GM06990 (cell line): Measurements from ENCODE around the gene USP5.
A peak's percentile ranks its signal among the peaks of the same experiment; 100 is the strongest.
"Not testable (repeated sequence)": the region's sequence is repeated elsewhere in the genome, so short reads cannot be mapped to it uniquely, and the experiment has no call there.

Source experiments
- DNase-seq: peaks from one replicate; pipeline ENCODE4 v3.0.0-alpha.2; 2011; ENCODE audit not compliant: insufficient read length; ENCODE audit errors: extremely low read depth
- H3K27me3 ChIP-seq: replicated peaks from 2 replicates; pipeline ENCODE4 v1.6.0; 2011; ENCODE audit warnings: low read length; ENCODE audit not compliant: control insufficient read depth, insufficient read depth
- H3K36me3 ChIP-seq: 2 replicates; pipeline ENCODE4 v1.5.1; 2011; ENCODE audit warnings: low read length; ENCODE audit not compliant: control insufficient read depth, insufficient read depth
- H3K4me3 ChIP-seq: replicated peaks from 2 replicates; pipeline ENCODE4 v1.5.1; 2011; ENCODE audit warnings: low read depth, mild to moderate bottlenecking, control low read depth, low read length
- TF ChIP-seq, protein P1 (sequence below): IDR thresholded peaks from 2 replicates; pipeline ENCODE4 v1.5.1; 2011; ENCODE audit warnings: low read length, control low read depth, mild to moderate bottlenecking, inconsistent platforms; ENCODE audit not compliant: insufficient read depth, poor library complexity, severe bottlenecking

Gene USP5

DNA sequence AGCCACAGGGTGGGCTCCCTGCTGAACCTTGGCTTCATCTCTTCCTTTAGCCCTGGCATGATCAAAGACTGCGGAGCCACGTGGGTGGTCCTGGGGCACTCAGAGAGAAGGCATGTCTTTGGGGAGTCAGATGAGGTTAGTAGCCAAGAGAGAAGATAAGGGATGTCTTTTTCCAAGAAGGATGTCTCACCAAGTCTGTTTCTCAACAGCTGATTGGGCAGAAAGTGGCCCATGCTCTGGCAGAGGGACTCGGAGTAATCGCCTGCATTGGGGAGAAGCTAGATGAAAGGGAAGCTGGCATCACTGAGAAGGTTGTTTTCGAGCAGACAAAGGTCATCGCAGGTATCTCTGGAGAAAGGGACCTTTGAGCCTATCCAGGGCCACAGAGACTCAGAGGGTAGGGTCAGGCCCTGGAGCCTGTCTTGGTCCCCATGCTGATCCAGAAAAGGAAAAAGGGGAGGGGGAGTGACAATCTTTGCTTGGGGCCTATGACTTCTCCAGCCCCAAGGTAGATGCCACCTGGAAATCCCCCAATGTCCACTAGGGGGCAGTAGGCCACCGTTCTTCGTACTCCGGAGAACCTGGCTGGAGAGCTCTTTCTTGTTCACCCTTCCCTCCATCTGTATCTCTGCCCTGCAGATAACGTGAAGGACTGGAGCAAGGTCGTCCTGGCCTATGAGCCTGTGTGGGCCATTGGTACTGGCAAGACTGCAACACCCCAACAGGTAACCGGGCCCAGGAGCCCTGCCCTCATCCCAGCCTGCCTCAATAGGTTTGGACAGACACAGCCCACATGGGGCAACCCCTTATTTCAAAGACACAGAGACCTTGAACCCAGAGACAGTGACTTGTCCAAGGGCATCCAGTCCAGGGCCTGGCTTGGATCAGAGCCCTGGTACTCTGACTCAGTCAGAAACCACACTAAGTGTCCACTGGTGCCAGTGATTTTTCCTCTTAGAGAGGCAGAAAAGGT is 17.4 kb downstream of the USP5 start:
- H3K36me3 ChIP-seq: peaks cover 25% of the 10 kb centered on the region
- TF ChIP-seq, protein P1, sequence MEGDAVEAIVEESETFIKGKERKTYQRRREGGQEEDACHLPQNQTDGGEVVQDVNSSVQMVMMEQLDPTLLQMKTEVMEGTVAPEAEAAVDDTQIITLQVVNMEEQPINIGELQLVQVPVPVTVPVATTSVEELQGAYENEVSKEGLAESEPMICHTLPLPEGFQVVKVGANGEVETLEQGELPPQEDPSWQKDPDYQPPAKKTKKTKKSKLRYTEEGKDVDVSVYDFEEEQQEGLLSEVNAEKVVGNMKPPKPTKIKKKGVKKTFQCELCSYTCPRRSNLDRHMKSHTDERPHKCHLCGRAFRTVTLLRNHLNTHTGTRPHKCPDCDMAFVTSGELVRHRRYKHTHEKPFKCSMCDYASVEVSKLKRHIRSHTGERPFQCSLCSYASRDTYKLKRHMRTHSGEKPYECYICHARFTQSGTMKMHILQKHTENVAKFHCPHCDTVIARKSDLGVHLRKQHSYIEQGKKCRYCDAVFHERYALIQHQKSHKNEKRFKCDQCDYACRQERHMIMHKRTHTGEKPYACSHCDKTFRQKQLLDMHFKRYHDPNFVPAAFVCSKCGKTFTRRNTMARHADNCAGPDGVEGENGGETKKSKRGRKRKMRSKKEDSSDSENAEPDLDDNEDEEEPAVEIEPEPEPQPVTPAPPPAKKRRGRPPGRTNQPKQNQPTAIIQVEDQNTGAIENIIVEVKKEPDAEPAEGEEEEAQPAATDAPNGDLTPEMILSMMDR: peak; percentile 89
- peak; percentile 48 for DNase-seq
- H3K27me3 ChIP-seq: no peaks in the 10 kb centered on the region
- H3K4me3 ChIP-seq: peak overlapping the region; percentile 72

DNA sequence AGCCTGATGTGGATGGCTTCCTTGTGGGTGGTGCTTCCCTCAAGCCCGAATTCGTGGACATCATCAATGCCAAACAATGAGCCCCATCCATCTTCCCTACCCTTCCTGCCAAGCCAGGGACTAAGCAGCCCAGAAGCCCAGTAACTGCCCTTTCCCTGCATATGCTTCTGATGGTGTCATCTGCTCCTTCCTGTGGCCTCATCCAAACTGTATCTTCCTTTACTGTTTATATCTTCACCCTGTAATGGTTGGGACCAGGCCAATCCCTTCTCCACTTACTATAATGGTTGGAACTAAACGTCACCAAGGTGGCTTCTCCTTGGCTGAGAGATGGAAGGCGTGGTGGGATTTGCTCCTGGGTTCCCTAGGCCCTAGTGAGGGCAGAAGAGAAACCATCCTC is 18.4 kb downstream of the USP5 start:
- H3K4me3 ChIP-seq, H3K27me3 ChIP-seq, DNase-seq: not testable (repeated sequence)
- H3K36me3 ChIP-seq: peaks cover 22% of the 10 kb centered on the region

DNA sequence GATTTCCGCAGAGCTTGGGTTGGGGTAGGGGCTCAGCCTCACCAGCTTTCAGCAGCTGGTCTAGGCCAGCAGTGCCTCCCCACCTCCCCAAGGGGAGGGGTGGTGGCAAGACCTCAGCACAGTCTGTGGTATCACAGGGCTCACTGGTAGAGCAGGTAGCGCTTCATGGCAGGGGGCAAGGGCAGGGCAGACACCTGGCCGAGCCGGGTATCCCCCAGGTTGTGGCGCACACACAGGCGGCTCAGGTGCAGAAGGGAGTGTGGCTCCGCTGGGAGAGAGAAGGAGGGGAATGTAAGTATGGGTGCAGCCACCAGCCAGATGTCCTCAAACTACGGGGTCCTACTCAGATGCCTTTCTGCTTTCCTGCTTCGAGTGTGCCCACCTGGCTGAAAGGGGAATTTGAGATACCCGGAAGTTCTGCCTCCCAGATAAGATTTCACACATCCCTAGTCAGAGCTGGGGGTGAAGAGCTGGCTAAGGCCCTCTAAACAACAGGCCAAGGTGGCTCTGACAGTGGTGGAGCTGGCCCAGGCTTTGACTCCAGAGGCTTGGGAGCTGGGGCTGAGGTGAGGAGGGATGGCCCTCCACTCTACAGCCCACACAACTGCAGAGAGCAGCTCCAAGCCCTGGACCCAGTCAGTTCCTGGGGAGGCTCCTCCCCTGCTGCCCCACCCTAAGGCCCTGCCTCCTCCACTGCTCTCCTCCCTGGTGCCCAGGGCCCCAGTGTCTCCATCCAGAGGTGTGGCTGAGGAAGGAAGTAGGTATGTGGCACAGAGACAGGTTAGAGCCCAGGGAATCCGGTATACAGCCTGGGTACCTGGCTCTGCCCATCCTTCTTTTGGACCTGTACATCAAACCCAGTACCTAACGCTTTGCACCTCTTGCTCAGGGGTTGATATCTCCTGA is 19.4 kb downstream of the USP5 start:
- TF ChIP-seq, protein P1: no peak
- peaks cover 16% of the 10 kb centered on the region for H3K36me3 ChIP-seq
- H3K27me3 ChIP-seq: no peaks in the 10 kb centered on the region
- DNase-seq: no peak
- peak overlapping the region; percentile 83; the same call in 1 of the 2 replicates for H3K4me3 ChIP-seq

DNA sequence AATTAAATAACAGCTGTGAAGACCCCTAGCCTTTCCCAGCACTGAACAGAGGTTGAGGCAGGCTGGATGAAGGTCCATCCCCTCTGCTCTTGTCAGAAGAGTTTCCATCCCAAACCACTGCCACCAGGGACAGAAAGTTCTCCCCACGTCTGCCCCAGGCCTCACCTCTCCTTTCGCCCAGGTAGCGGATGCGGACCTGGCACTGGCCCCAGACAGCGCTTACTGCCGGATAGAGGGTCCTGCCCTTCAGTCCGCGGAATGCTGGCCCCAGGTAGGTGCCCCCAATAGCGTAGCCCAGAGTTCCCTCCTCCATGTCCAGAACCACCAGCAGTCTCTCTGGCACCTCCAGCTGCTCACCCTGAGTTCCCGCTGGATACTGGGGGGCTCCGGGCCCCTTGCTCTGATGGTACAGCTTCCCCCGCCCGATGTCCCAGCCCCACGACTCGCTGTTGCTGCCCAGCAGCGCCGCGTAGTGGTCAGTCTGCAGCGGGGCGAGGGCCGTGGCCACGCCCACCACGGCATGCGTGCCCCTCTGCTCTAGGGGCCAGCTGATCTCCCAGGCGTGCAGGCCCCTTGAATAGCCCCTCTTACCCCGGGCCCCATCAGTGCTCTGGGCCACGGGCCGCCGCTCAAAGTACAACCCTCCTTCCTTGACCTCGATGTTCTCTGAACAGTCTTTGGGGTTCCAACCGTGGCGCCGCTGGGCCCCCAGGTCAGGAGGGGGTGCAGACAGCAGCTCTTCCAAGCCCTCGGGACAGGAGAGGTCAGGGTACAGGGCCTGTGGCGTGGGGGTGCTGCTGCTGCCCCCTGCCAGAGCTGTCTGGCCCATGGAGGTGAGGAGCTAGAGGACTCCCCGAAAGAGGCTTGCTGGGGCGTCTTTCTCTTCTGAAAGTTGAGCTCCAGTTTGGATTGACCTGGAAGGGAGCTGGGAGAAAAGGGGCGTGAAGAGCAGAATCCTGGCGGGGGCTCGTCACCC is 20.4 kb downstream of the USP5 start:
- Histone ChIP-seq H3K4me3 (peak overlapping the region; percentile 83), H3K36me3 (peaks cover 17% of the 10 kb centered on the region), H3K27me3 (no peaks in the 10 kb centered on the region)
- TF ChIP-seq, protein P1: peak; percentile 99
- peak; percentile 84 for DNase-seq

DNA sequence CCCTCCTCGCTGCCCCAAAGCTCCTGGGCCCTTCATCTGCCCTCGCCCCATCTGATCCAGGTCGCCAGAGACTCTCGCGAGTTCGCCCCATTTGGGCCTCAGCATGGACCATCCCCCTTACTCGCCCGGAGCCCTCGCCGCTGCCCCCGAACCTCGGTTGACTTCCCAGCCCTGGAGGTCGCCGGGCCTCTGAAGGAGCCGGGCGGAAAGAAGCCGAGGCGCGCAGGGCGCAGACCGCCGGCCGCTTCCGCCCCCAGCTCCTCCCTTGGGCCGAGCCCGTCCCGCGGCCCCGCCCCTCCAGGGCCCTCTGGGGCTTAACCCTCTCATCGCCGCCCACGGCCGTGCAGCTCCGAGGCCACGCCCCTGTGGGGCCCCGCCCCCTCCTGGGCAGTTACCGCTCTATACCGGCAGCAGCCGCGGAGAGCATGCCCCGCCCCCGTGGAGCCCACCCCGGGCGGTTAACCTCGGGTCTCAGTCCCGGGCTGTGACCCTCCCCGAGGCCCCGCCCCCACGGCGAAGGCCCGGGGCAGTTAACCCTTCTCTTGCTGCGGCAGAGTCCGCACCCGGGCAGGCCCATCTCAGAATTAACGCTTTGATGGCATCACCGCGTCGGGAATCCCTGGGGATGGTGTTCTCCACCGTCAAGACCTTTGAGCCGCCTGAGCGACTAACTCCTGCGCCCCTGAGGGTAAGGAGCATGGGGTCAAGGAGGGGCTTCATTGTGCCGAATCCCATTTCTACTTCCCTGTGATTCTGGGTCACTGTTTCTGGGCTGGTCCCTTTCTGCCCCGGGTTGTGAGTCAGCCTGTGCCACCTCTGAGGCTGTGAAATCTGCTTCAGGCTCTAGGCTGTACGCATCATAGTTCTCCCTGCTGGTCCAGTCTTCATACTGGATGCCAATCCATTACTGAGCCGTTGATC is 21.4 kb downstream of the USP5 start, which contains the start of gene SPSB2:
Gene SPSB2 (minus strand): TSS at position 210 of the 921 bp plus-strand sequence. CDS start 402 bp downstream, outside the sequence.
- Histone ChIP-seq H3K4me3 (peak within 1 kb of the TSS; percentile 83), H3K36me3 (peaks cover 17% of the 10 kb centered on the region)
- TF ChIP-seq, protein P1: no peak

DNA sequence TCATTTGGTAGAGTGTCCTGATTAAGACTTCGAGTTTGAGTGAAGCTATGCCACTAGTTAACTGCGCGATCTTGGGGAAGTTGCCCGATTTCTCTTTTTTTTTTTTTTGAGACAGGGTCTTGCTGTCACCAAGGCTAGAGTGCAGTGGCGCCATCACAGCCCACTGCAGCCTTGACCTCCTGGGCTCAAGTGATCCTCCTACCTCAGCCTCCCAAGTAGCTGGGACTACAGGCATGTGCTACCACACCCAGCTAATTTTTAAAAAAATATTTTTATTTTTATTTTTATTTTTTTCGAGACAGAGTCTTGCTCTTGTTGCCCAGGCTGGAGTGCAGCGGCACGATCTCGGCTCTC is 22.0 kb downstream of the USP5 start:
- Histone ChIP-seq H3K4me3 (peak overlapping the region; percentile 83), H3K36me3 (peaks cover 17% of the 10 kb centered on the region)
- DNase-seq, H3K27me3 ChIP-seq: not testable (repeated sequence)

More for the DNA sequence above, 21.4 kb downstream of the USP5 start, which contains the start of gene SPSB2:
- H3K27me3 ChIP-seq: no peaks in the 10 kb centered on the region
- DNase-seq: peak; percentile 97

DNA sequence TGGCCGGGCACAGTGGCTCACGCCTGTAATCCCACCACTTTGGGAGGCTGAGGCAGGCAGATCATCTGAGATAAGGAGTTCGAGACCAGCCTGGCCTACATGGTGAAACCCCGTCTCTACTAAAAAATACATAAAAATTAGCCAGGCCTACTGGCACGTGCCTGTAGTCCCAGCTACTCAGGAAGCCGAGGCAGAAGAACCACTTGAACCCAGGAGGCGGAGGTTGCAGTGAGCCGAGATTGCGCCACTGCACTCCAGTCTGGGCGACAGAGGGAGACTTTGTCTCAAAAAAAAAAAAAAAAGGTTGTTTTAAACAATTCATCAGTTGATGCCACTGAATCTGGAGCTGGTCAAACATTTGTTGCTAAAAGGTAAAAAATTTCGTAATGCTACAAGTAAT is 27.9 kb downstream of the USP5 start:
- not testable (repeated sequence) for H3K27me3 ChIP-seq, H3K4me3 ChIP-seq, H3K36me3 ChIP-seq, DNase-seq
